HG02678 (cell line): ENCODE results near the gene CHKB.
A peak's percentile ranks its signal among the peaks of the same experiment; 100 is the strongest.
"Not testable (repeated sequence)": the region's sequence is repeated elsewhere in the genome, so short reads cannot be mapped to it uniquely, and the experiment has no call there.

ENCODE experiments used
- ATAC-seq: cut with Tn5 transposase; IDR thresholded peaks from one replicate; pipeline ENCODE4 v1.9.1; 2021; ENCODE audit warnings: mild to moderate bottlenecking, moderate library complexity; ENCODE audit not compliant: unreplicated experiment

Gene CHKB

DNA sequence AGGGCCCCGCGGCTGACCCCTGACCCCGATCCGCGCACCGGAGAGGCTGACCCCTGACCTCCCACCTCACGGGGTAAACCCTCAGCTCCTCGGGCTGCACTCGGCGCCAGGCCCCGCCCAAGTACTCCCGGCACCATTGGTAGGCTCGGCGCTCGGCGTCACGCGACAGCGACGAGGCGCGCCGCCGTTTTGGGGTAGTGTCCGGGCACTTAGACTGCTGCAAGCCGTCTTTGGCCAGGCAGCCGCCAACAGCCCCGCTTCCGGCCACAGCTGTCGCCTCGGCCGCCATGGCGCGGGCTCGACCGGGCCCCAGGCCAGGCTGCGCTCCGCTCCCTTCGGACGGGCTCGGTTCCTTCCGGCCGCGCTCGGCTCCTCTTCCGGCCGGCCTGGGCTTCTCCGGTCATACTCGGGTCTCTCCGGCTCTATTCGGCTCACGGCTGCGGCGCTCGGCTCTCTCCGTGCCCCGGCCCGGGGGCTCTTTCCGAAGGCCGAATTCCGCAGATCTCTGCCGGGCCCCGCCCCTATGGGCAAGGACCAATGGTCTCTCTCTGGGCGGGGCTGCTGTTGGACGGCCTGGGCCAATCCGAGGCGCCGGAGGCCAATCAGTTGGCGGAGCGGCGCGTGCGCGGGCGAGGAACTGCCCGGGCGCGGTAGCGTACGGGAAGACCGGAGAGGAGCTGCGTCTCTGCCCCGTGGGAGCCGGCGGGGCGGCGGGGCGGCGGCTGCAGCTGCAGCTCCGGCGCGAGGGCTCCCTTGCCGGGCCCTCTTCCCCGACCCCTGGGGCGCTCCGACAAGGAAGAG, at the start of gene CHKB:
TSS of gene CHKB (minus strand) at position 357 of the 801 bp plus-strand sequence. CDS start at position 289, 68 bp downstream.
- ATAC-seq = peak; percentile 91

DNA sequence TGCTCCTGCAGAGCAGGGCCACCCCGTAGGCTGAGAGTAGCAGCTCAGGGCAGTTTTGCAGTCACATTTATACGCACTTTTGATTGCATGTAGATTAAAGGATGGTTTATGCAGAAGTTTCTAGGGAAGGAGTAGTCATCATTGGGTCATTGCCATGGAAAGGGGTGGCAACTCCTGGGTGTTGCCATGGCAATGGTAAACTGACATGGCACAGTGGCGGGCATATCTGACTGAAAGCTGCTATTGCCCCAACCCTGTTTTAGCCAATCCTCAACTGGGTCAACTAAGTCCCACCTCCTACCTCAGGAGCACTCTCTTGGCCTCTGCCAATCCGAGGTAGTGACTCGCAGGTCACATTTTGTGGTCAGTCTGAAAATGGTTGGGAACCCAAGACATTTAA, 47.7 kb upstream of the CHKB start:
- ATAC-seq = no peak

GRCh38 chr22:50628543-50629134, 46.0 kb upstream of the CHKB start:
- no peak for ATAC-seq

DNA sequence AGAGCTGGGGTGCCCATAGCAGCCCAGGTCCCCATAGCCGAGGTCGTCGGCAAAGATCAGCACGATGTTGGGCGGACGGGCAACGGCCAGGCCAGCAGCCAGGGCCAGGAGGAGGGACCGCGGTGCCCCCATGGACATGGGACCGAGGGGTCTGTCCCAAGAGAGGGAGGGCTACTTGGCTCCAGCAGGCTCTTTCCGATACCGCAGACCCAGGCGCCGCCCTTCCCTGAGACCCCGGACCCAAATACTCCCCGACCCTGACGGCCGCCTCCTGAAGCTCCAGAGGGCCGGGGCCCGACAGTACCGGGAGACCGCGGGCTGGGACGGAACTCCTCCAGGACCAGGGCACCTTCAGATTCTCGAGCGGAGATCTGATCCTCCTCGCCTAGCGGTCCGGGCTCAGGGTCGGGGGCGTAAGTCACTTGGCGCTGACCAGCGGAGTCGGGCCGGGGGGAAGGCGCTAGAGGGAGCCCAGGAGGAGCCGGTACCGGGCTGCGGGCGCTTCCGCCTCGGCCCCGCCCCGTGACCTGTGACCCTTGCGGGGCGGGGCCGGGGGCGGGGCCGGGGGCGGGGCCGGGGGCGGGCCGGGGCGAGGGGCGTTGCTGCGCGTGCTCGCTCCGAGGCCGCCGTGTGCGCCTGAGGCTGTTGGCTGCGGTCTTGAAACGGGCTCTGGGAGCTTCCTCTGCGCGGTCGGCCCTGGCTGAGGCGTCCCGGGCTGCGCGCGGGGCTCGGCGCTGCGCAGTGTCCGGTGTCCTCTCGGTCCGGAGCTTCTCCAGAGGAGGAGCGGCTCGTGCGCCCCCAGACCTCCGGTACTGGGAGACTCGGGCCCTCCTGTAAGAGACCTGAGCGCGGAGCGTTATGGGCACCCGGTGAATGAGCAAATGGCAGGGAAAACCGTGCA, 45.2 kb upstream of the CHKB start, which contains the start of gene ARSA:
TSS of gene ARSA (minus strand) at position 511 of the 901 bp plus-strand sequence. CDS start at position 138, 373 bp downstream.
- ATAC-seq = peak; percentile 81

GRCh38 chr22:50626850-50627641, 44.4 kb upstream of the CHKB start:
- ATAC-seq = no peak

GRCh38 chr22:50626314-50626849, 43.7 kb upstream of the CHKB start:
- ATAC-seq = no peak

- ATAC-seq = no peak
These were observed 43.1 kb upstream of the CHKB start for GRCh38 chr22:50625568-50626313.

GRCh38 chr22:50625131-50625567, 42.5 kb upstream of the CHKB start:
- ATAC-seq = no peak

DNA sequence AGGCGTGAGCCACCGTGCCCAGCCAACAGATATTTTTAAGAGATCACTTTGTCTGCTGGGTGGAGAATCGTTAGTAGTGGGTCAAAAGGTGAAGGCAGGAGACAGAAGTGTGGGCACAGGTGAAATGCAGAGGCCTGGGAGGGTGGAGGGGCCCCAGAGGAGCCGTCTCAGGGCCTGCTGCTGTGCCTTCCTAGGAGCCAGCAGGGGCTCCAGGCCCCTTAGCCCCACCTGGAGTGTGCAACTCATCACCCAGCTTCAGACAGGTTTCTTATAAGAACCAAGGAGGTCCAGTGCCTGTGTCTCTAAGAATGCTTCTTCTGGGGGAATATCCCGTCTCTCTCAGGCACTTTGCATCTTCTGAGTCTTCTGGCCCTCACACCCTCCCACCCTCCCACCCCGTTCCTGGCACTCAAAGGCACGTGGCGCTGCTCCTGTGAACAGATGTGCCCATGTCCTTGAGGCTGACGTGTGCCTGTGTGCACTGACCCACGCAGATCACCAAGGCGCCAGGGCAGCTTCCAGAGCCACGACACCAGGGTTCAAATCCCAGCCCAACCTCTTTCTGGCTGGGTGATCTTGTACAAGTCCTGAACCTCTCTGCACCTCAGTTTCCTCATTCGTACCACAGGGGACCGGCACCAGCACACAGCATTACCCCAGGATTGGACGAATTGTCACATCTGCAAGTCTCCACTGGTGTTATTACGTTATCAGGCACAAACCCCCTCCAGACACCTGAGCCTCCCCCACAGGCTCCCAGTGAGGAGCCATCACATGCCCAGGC, 41.9 kb upstream of the CHKB start:
- no peak for ATAC-seq

DNA sequence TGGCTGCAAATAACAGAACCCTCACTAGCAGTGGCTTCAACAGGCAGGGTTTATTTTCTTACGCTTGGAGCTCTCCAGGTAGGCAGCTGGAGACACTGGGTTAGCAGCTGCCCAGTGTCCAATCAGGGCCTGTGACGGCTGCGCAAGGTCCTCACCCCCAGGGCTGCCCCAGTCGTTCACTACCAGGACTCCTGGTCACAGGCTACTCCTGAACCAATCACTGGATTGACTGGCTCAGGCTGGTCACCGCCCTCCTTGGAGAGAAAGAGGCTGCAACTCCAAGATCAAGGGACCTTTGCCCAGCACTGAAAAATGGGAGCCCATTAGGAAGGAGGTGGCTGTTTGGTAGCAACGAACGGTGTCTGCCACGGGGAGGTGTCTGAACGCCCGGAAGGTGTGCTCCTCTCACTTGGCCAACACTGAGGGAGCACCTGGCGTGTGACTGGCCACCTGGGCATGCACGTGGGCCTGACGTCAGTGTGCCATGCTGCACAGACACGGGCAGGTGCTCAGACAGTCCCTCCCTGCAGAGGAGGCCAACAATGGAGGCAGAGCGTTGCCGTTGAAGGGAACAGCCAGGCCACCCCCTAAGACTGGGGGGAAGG, 40.2 kb upstream of the CHKB start:
- no peak for ATAC-seq

GRCh38 chr22:50621948-50622722, 39.5 kb upstream of the CHKB start:
- no peak for ATAC-seq

DNA sequence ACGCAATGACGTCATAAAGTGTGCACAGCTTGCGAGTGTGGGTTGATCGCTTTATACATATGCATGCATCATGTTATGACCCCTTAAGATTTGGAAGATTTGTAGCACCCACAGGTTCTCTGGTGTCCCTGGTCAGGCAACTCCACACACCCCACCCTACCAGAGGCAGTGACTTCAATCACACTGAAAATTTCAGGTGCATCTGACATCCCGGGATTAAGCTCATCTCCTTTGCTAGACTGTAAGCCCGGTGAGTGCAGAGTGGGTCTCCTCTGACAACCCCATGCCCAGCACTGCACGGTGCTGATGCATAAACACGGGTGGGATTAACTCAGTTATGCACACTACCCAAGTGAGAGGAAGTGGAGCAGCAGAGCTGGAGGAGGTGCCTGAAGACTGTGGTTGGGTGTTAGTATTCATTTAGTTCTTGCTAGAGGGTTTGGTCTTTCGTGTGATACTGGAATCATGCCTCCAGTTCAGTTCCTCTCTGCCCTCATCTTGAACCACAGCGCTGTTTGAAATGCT, 38.8 kb upstream of the CHKB start:
- no peak for ATAC-seq

DNA sequence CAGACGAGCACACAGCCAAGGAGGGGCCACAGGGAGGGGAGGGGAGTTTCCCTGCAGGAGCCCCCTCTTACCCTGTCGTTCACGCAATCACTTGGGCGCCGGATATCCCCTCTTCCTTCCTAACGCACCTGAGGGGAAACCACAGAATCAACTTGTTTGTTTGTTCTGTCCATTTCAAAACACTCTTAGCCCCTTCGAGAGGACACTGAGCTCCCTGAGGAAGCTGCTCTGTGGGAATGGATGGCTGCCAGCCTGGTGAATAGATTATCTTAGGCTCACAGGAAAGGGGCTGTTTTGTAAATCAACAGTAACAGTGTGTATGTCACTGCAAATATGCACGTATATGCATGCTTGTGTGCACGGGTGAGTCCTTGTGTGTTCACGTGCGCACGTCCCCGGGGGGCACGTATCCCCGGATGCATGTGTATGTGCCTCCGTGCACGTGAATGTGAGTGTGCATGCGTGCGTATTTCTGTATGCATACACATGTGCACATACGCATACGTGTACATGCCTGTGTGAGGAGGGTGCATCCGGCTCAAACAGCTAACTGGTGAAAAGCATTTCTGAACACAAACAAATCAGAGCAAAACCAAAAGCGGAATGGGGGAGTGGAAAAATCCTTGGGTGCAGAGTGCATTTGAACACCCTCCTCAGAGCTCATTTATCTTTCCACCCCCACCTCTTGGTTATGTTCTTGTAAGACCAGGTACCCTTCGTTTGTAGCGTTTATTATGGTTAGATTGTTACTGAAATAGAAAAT, 38.1 kb upstream of the CHKB start:
- ATAC-seq = peak; percentile 62

DNA sequence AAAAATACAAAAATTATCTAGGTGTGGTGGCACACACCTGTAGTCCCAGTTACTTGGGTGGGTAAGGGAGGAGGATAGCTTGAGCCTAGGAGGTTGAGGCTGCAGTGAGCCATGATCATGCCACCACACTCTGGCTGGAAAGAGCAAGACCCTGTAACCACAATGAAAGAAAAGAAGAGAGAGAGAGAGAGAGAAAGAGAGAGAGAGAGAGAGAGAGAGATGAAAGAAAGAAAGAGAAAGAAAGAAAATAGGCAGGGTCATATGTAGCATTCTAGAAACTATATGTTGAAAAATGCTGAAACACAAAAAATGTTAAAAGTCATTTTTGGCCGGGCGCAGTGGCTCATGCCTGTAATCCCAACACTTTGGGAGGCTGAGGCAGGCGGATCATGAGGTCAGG, 31.6 kb upstream of the CHKB start:
- not testable (repeated sequence) for ATAC-seq

GRCh38 chr22:50613291-50613981, 30.8 kb upstream of the CHKB start:
- ATAC-seq = no peak
